Epithelial cell of proximal tubule (primary cell): ENCODE measurements around the gene PRXL2B. TPM values are rescaled to one million over a fixed set of nuclear protein-coding genes. Genes with fewer than 3 reads are reported as not detected.

ENCODE experiments used
- DNase-seq: peaks from one replicate; pipeline ENCODE4 v3.0.0-alpha.2; 2011; ENCODE audit warnings: low read depth
- H3K4me3 ChIP-seq: 2 replicates; pipeline ENCODE4 v1.5.1; 2011; ENCODE audit warnings: low read depth, mild to moderate bottlenecking, low read length
- CTCF ChIP-seq: conservative IDR thresholded peaks from 2 replicates; pipeline ENCODE4 v1.5.1; 2012; ENCODE audit warnings: low read depth, mild to moderate bottlenecking, low read length
- total RNA-seq: library from RNA; depleted of rRNA; stranded (reverse); fragments of >200 nt; gene quantifications from 2 replicates; pipeline ENCODE4 v1.2.3, GENCODE V29; 2015

The PRXL2B gene
- total RNA-seq, 1 donor from 2014 or later, result 72.2 TPM

GRCh38 chr1:2594001-2594640, 7.5 kb downstream of the PRXL2B start:
- no peak overlapping the region for H3K4me3 ChIP-seq
- TF ChIP-seq CTCF, result no peak
- no peak for DNase-seq

GRCh38 chr1:2594641-2595131, 8.1 kb downstream of the PRXL2B start:
- DNase-seq, result no peak
- no peak for TF ChIP-seq CTCF
- H3K4me3 ChIP-seq, result no peak overlapping the region

- DNase-seq, result no peak
- no peak overlapping the region for H3K4me3 ChIP-seq
- TF ChIP-seq CTCF, result no peak
Measured at GRCh38 chr1:2595261-2595811, 8.8 kb downstream of the PRXL2B start.

- no peak for DNase-seq
- H3K4me3 ChIP-seq, result no peak overlapping the region
- no peak for TF ChIP-seq CTCF
Measured at GRCh38 chr1:2595812-2596529, 9.4 kb downstream of the PRXL2B start.

GRCh38 chr1:2596530-2597333, 10.2 kb downstream of the PRXL2B start:
- no peak for DNase-seq
- TF ChIP-seq CTCF, result no peak

GRCh38 chr1:2597441-2598328, 11.1 kb downstream of the PRXL2B start:
- H3K4me3 ChIP-seq, result no peak overlapping the region
- no peak for DNase-seq
- TF ChIP-seq CTCF, result no peak

More at GRCh38 chr1:2596530-2597333, 10.2 kb downstream of the PRXL2B start:
- no peak overlapping the region for H3K4me3 ChIP-seq
